ENCODE results near the gene TAOK1.

GRCh38 chr17:29409963-29410362 is 19.8 kb downstream of the TAOK1 start:
- no peak for TF ChIP-seq CTCF (conservative IDR thresholded peaks at IDR 0.05; ENCODE audit: low read length)
- no peak for TF ChIP-seq EZH2phosphoT487 (IDR thresholded peaks at IDR 0.05; ENCODE audit: borderline replicate concordance)
